GM19351 (cell line): ENCODE measurements around the gene SLC13A4.
A peak's percentile ranks its signal among the peaks of the same experiment; 100 is the strongest.
"Not testable (repeated sequence)": the region's sequence is repeated elsewhere in the genome, so short reads cannot be mapped to it uniquely, and the experiment has no call there.

Experiments used
- ATAC-seq: cut with Tn5 transposase; IDR thresholded peaks from one replicate; pipeline ENCODE4 v1.9.1; 2021; ENCODE audit warnings: mild to moderate bottlenecking, moderate library complexity; ENCODE audit not compliant: unreplicated experiment

The SLC13A4 gene

DNA sequence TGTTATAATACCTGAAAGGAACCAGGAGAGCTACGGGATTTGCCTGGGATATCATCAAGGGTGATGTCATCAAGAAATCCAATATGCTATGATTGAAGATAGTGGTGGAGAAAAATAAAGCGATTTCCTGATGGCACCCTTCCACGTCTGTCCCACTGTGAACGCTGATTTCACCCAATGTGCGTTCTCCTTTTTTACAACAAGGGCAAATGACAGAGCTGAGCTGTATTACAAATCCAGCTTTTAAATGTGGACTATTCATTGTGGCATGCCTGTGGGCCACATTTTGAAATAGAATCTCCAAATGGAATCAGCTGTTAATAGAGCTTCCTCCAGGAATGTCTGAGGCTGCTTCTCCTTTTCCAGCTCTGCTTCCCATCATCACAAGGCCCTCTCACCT lies 23.3 kb downstream of the SLC13A4 start:
- ATAC-seq = no peak

DNA sequence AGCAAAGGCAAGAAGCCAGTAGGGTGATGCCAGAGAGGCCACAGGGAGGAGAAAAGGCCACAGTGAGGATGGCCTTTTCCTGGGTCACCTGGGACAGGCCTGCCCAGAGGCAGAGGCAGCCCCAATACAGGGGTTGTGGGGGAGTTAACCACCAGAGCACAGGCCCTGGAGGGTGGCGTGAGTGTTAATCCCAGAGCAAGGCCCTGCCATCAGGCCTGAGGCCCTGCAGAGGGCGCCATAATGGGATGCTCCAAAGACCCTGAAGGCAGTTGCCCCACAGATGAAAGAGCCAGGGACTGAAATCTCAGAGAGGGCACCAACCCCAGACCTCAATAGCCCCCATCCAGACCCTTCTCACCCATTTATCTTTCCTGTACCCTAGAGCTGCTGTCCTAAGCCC lies 23.9 kb downstream of the SLC13A4 start:
- peak; percentile 54 for ATAC-seq

DNA sequence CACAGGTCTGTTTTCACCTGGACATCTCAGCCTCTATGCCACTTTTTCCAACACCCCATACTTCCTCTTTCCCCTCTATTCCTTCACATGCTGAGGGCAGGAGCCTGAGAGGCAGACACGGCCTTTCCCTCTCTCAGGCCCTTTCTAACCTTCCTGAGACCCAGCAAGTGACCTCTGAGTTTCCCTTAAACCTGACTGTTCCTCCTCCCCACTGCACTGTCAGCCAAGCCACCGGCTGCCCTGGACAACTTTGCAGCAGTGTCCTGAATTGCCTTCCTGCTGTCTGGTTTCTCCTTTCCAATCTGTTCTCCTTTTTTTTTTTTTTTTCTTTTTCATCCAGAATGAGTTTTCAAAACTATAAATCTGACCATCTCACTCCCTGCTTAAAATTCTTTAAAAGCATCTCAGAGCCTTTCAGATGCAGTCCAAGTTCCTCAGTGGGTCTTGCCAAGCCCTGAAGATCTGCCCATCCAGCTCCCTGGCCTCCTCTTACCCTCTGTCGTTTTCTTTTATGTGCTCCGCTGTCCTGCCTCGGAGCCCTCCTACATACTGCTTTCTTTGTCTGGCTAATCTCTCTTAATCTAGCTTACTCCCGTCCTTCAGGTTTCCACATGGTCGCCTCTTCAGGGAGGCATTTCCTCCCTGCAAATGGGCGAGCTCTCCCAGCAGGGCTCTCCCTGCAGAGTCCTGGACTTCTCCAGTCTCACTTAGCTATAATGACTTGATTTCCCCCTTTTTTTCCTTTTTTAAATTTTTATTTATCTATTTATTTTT lies 30.5 kb downstream of the SLC13A4 start:
- ATAC-seq = no peak

DNA sequence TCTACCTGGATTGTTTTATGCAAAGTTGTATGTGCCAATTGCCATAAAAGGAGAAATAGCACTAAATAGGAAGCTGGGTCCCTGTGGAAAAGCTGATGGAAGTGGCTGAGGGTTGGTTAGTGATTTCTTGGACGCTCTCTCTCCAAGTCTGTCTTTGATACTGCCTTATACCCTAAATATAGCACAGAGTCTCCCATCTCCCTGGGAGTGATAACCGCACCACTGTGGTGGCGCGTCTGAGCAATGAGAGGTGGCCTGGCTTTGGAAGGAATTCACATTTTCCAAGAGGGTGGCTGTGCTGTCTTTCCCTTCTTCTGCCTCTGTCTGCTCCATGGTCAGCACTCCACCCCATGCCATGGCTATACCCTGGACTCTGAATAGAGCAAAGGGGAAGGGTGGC lies 34.4 kb downstream of the SLC13A4 start:
- no peak for ATAC-seq

DNA sequence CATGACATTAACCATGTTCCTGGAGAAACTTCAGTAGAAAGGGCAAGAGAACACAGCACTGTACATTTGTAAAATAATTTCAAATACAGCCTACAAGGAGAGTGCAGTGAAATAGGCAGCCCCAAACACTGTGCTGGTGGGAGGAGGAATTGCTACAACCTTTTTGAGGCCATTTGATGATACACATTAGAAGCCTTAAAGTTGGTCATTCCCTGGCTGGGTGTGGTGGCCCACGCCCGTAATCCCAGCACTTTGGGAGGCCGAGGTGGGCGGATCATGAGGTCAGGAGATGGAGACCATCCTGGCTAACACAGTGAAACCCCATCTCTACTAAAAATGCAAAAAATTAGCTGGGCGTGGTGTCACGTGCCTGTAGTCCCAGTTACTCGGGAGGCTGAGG lies 35.4 kb downstream of the SLC13A4 start:
- not testable (repeated sequence) for ATAC-seq

DNA sequence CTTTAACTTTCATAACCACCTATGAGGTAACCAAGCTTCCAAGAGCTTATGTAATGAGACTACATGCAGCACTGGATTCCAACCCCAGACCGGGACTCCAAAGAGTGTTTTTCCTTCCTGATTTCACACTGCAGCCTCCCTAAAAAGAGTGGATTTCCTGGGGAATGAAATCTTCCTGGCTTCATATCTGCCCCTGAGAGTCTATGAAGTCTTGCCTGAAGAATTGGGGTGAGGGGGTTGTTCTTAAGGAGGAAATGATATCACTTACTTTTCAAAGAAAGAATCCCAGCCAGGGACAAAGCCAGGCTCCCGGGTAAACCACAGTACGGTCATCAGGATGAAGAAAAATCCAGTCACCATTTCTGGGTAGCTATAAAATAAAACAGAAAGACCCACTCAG lies 35.9 kb downstream of the SLC13A4 start:
- ATAC-seq = no peak

DNA sequence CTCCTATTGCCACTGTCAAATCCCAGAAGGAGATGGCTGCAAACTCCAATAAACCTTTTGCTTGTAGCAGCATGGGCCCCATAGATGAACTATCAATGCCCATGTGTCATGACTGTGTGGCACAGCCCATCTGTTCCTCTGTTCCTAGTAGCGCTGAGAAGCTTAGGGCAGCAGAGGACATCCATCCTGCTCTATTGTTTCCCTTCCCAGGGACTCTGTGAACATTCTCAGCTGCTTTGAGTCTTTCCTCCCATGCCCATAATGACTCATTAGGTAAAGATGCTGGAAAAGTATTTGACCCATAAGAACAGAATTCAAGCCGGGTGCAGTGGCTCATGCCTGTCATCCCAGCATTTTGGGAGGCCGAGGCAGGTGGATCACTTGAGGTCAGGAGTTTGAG lies 37.4 kb downstream of the SLC13A4 start:
- ATAC-seq = no peak

DNA sequence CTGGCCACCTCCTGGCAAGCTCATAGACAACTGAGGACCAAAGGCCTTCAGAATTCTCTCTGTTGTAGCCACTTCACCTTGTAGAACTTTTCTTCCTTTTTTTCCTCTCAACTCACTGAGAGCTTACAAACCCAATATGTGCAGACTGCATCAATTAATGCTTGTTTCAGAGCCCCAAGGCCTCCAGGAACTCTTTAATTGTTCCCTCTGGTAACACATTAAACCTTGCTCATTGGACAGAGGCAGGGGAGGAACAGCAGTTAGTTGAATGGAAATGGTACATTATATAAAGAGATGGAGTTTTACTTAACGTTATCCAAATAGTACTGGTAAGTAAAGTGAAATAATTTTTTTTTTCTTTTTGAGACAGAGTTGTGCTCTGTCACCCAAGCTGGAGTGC lies 40.5 kb downstream of the SLC13A4 start:
- no peak for ATAC-seq

DNA sequence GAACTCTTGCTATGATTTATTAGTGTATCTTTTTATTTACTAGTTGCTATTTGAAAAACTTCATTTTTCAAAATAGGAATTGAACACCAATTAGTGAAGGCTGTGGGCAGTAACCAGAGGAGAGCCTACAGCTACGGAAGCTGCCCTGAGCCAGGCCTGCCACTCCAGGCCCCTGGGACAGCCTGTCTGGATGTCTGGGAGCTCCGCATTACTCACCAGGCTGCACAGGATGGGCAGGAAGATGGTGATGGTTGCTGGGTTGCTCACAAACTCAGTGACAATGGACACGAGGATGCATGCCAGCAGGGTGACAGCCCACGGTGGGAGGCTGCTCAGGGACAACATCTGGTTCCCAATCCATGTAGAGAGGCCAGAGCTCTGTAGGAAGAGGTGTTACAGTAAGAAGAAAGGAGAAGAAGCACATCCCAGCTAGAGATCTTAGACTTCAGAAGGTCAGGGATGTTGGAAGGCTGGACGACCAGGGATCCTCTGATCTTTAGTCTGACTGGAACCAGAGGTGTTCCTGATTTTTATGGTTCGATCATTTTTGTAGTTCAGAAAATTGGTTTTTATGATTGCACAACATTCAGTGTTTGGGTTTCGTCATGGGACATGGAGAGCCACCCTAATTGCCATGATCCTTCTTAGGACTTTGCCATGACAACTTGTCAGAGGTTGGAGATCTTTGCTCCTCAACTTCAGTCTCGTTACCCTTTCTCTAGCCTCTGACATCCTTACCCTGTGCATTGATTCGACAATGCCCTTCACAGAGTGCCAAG lies 42.5 kb downstream of the SLC13A4 start:
- ATAC-seq = no peak

DNA sequence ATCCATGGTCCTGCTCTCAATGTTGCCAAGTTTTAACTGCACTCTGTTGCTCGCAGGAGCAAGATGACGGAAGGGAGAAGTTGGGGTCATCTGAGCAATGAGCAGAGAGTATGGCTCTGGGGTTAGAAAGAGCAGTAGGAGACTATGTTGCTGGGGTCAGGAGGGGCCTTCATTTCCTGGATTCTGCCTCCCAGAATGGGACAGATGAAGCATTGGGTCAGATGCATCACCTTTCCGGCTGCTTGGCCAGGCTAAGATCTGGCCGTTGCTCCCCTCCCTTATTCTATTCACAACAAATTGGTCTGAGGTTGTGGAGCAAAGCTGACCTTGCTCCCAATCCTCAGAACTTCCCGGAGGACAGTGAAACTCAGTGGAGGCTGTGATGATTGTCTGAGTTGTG lies 43.3 kb downstream of the SLC13A4 start:
- ATAC-seq = no peak

DNA sequence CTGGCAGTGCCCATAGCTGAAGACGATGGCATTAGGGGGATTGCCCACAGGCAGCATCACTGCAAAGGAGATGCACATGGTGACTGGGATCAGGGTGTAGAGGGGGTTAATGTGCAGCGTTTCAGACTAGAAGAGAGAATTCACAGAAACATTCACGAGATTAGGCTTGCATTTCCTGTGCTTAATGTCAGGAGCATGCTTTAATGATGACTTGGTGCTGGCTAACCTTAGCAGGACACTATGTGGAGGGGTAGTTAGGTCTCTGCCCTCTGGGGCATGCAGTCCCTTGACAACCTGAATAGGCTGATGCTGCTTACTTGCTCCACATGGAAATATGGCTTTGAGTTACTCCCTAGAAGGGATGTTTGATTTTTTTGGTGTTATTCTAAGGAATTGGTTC lies 43.9 kb downstream of the SLC13A4 start:
- ATAC-seq = no peak

DNA sequence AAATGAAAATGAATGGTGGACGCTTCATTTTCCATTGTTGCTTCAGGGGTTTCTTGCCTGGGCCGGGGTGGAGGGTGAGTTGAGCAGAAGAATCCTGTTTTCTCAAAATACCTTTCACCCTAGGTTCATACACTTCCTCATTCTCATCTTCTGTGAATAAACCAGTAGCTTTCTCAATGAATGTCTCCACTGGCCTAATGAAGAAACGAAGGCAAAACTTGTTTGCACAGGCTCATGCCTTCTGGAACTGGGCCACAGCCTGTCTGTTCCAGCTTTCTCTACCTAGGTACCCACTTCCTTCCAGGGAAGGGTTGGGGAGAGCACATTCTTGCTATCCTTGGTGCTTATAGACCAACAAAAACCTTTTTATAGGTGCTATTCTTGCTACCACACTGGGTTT lies 44.4 kb downstream of the SLC13A4 start:
- ATAC-seq = no peak

DNA sequence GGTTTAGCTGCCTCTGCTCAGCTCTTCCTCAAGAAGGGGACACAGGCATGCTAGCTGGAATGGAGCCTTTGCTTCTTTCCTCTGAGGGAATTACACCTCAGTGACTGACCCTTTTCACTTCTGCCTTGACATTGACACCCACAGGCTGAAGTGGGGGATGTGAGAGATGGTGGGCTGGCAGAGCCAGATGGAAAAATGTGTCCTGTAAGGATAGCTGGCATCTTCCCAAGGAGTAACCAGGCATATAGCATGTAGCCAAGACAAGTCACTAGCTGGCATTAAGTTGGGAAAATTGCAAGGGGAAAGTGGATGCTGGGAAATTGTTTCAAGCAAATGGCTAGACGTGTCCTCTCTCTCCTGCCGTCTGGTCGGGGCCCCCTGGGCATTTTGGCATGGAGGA lies 45.8 kb downstream of the SLC13A4 start:
- ATAC-seq = no peak

DNA sequence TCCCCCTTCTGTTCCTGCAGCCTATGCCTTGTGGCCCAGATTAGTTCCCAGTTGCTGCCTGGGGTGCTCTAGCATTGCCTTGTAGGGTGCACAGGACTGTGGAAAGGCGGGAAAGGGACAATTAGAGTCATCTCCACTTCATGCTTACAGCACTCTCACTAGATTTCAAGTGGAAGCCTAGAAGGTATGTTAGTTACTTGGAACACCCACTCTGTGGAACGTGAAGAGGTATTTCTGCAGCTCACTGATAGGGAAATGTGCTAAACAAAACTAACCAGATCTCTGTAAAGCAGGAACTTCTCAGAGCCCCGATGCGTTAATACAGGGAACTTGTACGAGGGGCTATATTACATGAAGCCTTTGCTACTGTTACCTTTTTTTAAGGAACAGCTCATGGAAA lies 46.2 kb downstream of the SLC13A4 start:
- ATAC-seq = no peak

DNA sequence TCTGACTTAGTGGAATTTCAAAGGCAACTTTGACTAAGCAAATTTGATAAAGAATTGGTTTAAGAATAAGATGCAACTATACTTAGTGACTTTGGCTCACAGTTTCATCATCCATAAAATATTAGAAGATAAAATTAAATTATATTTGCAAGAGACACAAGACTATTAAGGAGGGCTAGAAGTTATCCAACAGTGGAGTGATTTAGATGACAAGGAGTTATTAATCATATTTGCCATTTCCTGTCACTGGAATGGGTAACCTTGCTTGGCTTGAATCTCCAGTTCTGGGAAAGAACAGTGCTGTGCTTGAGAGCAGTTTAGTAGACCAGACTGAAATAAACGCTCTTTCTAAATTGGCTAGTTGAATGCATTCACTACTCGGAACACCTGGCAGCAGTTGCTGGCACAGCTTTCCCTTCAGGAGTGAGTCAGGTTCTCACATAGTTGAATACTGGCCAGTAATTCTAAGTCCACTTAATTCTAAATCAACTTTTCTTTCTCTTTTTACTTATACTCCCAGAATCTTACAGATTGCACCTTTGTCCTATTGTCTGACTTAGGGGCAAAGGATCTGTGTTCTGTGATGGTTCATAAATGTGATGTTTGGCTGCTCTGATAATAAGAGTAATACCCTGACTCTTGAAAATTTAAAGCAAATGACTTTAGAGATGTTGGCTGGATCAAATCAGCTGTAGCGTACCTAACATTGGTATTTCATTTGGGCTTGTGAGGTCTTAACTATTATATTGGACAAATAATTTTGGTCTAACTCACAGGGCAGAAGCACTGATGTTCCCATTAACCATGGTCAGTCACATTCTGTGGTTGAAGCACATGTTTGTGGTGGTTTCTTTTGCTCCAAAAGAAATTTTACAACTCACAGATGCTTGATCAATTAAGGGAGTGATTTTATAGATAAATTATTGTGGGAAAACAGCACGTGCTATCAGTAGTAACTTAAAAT lies 49.1 kb downstream of the SLC13A4 start:
- no peak for ATAC-seq

DNA sequence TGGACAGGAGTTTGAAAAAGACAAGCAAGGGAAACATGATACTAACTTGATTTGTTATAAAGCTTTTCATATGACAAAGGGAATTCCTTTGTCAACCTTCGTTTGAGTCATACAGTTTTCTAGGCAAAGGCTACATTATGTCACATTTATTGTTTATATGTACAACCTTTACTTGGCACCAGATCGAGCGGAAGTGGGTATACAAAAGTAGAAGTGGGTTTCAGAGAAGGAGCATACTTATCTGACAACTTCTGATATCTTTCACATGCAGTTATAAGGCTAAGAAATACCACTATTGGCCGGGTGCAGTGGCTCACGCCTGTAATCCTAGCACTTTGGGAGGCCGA lies 54.7 kb downstream of the SLC13A4 start:
- no peak for ATAC-seq

DNA sequence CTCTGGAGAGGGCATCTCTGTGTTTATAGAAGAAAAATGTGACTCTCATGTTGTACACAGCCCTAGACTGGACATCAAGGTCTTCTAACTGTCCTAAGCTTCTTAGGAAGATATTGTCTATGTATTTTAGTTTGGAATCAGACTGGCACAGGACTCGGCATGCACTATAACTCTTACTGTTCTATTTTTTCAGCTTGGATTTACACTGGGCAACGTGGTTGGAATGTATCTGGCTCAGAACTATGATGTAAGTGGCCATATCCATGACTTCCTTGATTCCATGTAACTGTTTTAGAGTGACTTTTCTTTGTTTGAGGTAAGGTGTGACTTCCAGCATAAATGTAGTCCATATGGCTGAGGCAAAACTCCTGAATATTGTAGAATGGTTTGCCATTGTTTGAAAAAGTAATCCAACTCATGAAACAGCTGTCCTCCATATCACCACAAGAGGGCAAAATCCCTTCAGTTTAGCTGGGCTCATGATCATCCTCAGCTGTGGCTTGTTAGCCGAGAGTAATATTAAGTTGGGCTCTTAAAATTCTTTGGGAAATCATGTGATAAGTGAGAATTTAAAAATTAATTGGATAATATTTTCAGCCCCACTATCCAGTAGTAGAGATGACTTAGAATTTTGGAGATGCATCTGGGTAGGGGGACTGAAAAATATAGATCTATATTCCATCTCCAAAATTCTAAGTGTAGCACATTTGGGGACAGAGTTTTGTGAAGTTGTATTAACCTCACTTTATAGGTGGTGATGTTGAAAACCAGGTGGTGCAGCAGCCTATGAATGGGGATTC lies 55.2 kb downstream of the SLC13A4 start:
- ATAC-seq = peak; percentile 87

DNA sequence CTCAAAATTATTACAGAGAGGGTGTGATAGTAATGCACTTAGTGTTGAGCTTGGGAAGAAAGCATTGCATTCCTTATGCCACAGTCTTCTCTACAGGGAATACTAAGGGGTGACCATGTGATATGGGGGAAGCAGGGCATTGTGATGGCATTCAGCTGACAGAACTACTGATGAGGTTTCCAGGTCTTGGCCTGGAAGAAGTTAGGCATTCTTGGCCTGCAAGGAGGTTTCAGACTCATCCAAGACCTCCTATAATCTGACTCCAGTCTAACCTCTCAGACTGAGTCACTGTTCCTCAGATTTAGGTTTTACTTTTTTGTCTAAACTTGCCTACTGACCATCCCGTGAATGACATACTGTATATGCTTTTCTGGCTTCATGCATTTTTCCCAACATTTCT lies 57.8 kb downstream of the SLC13A4 start:
- no peak for ATAC-seq

DNA sequence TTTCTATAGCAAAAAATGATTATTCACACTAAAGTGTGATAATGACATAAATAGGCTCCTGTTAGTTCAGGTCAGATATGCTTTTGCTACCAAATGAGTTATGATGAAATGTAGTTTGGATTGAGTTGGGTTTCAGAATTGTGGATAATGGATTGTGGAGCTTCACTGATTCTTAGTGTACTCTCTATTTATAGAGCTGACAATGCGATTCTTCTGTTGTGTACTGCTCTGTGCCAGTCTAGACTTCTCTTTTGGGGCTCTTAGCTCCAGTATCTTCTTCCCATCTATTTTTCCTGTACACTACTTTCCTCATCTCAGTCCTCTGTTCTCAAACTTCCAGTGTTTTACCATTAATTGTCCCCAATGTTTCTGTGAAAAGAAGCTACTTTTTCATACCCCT lies 58.2 kb downstream of the SLC13A4 start:
- no peak for ATAC-seq

DNA sequence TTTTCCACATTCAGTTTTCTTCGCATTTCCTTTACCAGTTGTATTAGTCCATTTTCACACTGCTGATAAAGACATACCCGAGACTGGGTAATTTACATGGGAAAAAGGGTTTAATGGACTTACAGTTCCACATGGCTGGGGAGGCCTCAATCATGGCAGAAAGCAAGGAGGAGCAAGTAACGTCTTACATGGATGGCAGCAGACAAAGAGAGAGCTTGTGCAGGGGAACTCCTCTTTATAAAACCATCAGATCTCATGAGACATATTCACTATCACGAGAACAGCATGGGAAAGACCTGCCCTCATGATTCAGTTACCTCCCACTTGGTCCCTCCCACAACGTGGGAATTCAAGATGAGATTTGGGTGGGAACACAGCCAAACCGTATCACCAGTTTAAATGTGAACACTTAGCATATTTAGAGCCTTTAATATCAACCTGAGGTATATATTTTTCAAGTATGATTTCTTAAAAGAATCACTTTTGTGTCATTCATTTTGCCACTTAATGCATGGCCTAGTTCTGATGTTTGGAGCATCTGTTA lies 59.1 kb downstream of the SLC13A4 start:
- ATAC-seq = not testable (repeated sequence)
